IPS-18a (cell line): ENCODE results near the gene GRAP.

Source experiments
- H3K27ac ChIP-seq: one replicate; pipeline ENCODE4 v1.5.1; 2013; ENCODE audit warnings: low read length
- H3K27me3 ChIP-seq: one replicate; pipeline ENCODE4 v1.6.1; 2013; ENCODE audit warnings: mild to moderate bottlenecking, low read length; ENCODE audit not compliant: control insufficient read depth, insufficient read depth
- H3K36me3 ChIP-seq: one replicate; pipeline ENCODE4 v1.6.1; 2013; ENCODE audit warnings: low read depth, low read length; ENCODE audit not compliant: control insufficient read depth
- H3K4me1 ChIP-seq: one replicate; pipeline ENCODE4 v1.6.1; 2013; ENCODE audit warnings: low read depth, low read length; ENCODE audit not compliant: control insufficient read depth
- H3K4me3 ChIP-seq: one replicate; pipeline ENCODE4 v1.5.1; 2013; ENCODE audit warnings: low read length
- H3K9ac ChIP-seq: one replicate; pipeline ENCODE4 v1.6.1; 2013; ENCODE audit warnings: mild to moderate bottlenecking, low read length, moderate library complexity
- H3K9me3 ChIP-seq: one replicate; pipeline ENCODE4 v1.6.1; 2013; ENCODE audit warnings: low read depth, low read length; ENCODE audit not compliant: control insufficient read depth

The GRAP gene

GRCh38 chr17:18971801-18972200 is 75.0 kb downstream of the GRAP start:
- Histone ChIP-seq H3K4me3 (no peak overlapping the region), H3K27me3 (no peaks in the 10 kb centered on the region), H3K9ac (no peak overlapping the region), H3K9me3 (no peaks in the 10 kb centered on the region), H3K36me3 (peaks cover 17% of the 10 kb centered on the region), H3K27ac (no peak overlapping the region), H3K4me1 (peaks cover 10% of the 10 kb centered on the region)
